ENCODE data around the gene CBLN4.

DNA sequence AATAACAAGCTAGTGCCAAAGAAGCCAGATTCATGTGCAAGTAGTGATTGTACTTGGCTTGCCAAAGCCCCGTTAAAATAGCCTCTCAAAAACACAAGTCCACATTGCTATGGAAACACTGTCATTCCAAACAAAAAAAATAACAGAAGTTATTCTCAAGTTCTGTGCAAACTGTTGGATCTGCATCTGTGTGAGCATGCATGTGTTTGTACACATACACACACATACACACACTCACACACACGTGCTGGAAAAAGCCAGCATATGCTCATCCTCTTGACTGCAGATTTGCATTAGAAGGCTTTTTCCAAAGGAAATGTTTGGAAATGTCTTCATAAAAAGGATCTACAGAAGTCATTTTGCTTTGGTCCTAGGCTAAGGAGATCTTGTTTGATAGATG, 13.4 kb upstream of the CBLN4 start:
- TF ChIP-seq POLR2AphosphoS5 (IDR thresholded peaks at IDR 0.05; ENCODE audit: borderline replicate concordance, low read depth, low read length) (no peak), EZH2 (IDR thresholded peaks at IDR 0.05) (no peak), FOXP2 (optimal IDR thresholded peaks at IDR 0.05; ENCODE audit: control extremely low read depth, extremely low read length, insufficient read depth) (no peak)
